Right lobe of liver (tissue), 4 donors: ENCODE results near the gene PACRG.

Source experiments
- CTCF ChIP-seq, 4 donors: fragments of 200-600 bp in 3 of 4; fragments of 450-650 bp in 1 of 4; IDR thresholded peaks; one replicate each; pipeline versions ENCODE4 v1.5.1 to v1.8.0; 2016 to 2022; ENCODE audit warnings: antibody characterized with exemption in 4 of 4, mild to moderate bottlenecking in 2 of 4
- POLR2A ChIP-seq: fragments of 450-650 bp; IDR thresholded peaks from one replicate; pipeline ENCODE4 v1.6.1; 2017; ENCODE audit warnings: antibody characterized with exemption, mild to moderate bottlenecking
- donor health status: DM: no; HTN: no; CAD: no.
- donor health status: DM: no; HTN: no; CAD: no.
- donor health status: DM: no; HTN: yes; CAD: no.

DNA sequence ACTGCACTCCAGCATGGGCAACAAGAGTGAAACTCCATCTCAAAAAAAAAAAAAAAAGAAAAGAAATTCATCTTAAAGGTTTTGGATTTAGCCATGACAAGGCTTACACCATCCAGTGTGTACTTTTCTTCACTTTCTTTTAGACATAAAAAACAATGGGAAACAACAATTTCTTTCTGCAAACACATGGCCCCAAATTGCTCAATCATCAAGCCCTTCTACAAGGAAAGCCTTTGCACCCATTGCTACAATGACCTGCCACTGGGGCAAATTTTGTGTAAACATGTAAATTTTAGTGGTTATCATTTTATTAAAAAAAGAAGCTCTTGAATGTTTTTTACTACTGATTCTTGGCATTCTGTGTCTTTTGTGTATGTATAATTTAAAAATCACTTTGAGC, 554.9 kb downstream of the PACRG start:
- TF ChIP-seq CTCF (IDR thresholded peaks at IDR 0.05), result no peak
- no peak for TF ChIP-seq POLR2A
